HEK293T (cell line): ENCODE measurements around the gene RSKR.

Experiments
- ARNT ChIP-seq: fragments of 450-650 bp; IDR thresholded peaks from 2 replicates; pipeline ENCODE4 v1.6.1; 2017; ENCODE audit warnings: mild to moderate bottlenecking
- BHLHE40 ChIP-seq: fragments of 450-650 bp; IDR thresholded peaks from 2 replicates; pipeline ENCODE4 v1.6.1; 2016; ENCODE audit warnings: mild to moderate bottlenecking, moderate library complexity, borderline replicate concordance
- NFRKB ChIP-seq: fragments of 450-650 bp; IDR thresholded peaks from 2 replicates; pipeline ENCODE4 v1.6.1; 2016; ENCODE audit warnings: mild to moderate bottlenecking, moderate library complexity
- SP1 ChIP-seq: fragments of 450-650 bp; IDR thresholded peaks from 2 replicates; pipeline ENCODE4 v1.6.1; 2017
- SUZ12 ChIP-seq: fragments of 450-650 bp; IDR thresholded peaks from 2 replicates; pipeline ENCODE4 v1.6.1; 2016; ENCODE audit warnings: mild to moderate bottlenecking
- TARDBP ChIP-seq: fragments of 450-650 bp; IDR thresholded peaks from 2 replicates; pipeline ENCODE4 v1.6.1; 2016
- ZNF384 ChIP-seq: fragments of 450-650 bp; IDR thresholded peaks from 2 replicates; pipeline ENCODE4 v1.6.1; 2016

DNA sequence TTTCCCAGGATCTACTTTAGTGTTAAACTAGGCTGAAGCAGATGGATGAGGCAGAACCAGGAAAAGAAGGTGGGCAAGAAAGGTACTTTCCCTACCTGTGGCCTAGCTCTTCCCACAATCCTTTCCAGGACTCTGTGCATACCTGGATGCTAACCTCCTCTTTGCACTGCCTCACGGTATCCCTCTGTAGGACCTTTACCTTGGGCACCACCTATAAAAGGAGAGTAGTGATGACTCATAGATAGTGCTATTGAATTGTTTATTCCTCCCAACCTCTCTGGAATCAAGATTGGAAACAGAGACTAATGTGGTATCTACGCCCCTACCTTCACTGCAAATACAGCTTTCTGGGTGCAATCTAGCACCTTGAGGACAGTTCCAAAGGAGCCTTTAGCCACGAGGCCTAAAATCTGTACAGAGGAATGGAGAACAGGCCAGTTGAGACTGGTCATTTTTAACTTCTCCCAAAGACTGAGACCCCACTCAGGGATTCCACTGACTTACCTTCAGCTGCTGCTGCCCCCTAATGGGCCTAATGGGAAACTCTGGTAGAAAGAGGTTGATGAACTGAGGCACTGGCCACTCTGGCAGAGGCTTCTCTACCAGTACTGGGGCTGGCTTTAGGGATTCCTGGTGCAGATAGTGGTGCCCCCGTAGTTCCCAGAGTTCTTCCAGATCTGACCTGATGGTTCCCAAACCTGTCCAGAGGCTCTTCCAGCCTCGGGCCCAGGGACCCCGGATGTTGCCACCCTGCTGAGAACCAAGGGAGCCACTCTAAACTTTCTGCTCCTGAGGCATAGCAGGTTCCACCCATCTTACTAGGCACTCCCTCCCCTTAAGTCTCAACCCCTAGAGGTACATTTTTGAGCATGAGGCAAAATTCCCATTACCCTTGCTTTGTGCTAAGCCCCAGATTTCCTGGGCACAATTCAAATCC, 781 bp downstream of the RSKR start:
- no peak for TF ChIP-seq SP1
- TF ChIP-seq TARDBP, result no peak
- no peak for TF ChIP-seq NFRKB
- no peak for TF ChIP-seq ZNF384
- TF ChIP-seq BHLHE40, result no peak
- TF ChIP-seq SUZ12, result no peak
- TF ChIP-seq ARNT, result no peak
